ENCODE measurements around the gene DAO. TPM values are rescaled to one million over a fixed set of nuclear protein-coding genes. Genes with fewer than 3 reads are reported as not detected.

DAO gene
- total RNA-seq, 2 donors from 2014 or later = not detected

DNA sequence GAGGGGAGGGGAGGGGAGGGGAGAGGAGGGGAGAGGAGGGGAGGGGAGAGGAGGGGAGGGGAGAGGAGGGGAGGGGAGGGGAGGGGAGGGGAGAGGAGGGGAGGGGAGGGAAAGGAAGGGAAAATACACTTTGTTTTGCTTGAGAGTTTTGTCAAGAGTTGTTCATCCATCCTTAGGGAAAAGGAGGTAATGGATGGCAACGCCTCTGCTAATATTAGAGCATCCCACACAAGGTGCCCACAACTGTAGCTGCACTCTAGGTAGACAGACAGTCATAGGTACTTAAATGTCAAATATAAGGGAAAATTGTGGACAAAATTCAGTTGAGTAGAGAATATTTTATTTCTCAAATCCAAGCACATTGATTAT lies 20.0 kb upstream of the DAO start:
- no peak overlapping the region for H3K9ac ChIP-seq (ENCODE audit: extremely low read depth, low read length, poor library complexity, severe bottlenecking)
- Mint-ChIP-seq H3K27ac (no peak overlapping the region), H3K4me3 (no peak overlapping the region), H3K9me3 (peaks cover 11% of the 10 kb centered on the region), H3K27me3 (ENCODE audit: insufficient read depth) (peaks cover 14% of the 10 kb centered on the region), H3K4me1 (peaks cover 28% of the 10 kb centered on the region), H3K36me3 (ENCODE audit: low read depth) (peaks cover 6% of the 10 kb centered on the region)
- no peak overlapping the region for H3K27ac ChIP-seq (ENCODE audit: low read depth, low read length)
- H3K36me3 ChIP-seq (ENCODE audit: control insufficient read depth, insufficient read depth, low read length) = peaks cover 4% of the 10 kb centered on the region
- peaks cover 4% of the 10 kb centered on the region for H3K9me3 ChIP-seq (ENCODE audit: control insufficient read depth, low read length)
- no peak overlapping the region for H3K4me3 ChIP-seq (ENCODE audit: low read length)
- H3K27me3 ChIP-seq (ENCODE audit: control insufficient read depth, insufficient read depth, low read length, poor library complexity, severe bottlenecking) = no peaks in the 10 kb centered on the region
- peaks cover 4% of the 10 kb centered on the region for H3K4me1 ChIP-seq (ENCODE audit: control insufficient read depth, insufficient read depth, low read length)
- no peak for TF ChIP-seq CTCF (conservative IDR thresholded peaks at IDR 0.05)
- no peak for DNase-seq
- 100% methylated on average over 1 of the region's 1 CpG for whole genome bisulfite sequencing, 2 experiments (ENCODE audit: insufficient coverage in 1 of 2, insufficient read length in 1 of 2)

GRCh38 chr12:108860443-108860842 lies 19.4 kb upstream of the DAO start:
- Histone ChIP-seq H3K9me3 (ENCODE audit: control insufficient read depth, low read length) (no peaks in the 10 kb centered on the region), H3K27ac (ENCODE audit: low read depth, low read length) (no peak overlapping the region), H3K27me3 (ENCODE audit: control insufficient read depth, insufficient read depth, low read length, poor library complexity, severe bottlenecking) (no peaks in the 10 kb centered on the region), H3K4me1 (ENCODE audit: control insufficient read depth, insufficient read depth, low read length) (peaks cover 4% of the 10 kb centered on the region), H3K4me3 (ENCODE audit: low read length) (no peak overlapping the region), H3K9ac (ENCODE audit: extremely low read depth, low read length, poor library complexity, severe bottlenecking) (no peak overlapping the region), H3K36me3 (ENCODE audit: control insufficient read depth, insufficient read depth, low read length) (no peaks in the 10 kb centered on the region)
- WGBS, 2 experiments (ENCODE audit: insufficient coverage in 1 of 2, insufficient read length in 1 of 2) = 60 to 64% methylated on average over 6 of the region's 6 CpGs
- TF ChIP-seq CTCF (conservative IDR thresholded peaks at IDR 0.05) = no peak
- Mint-ChIP-seq H3K4me3 (no peak overlapping the region), H3K27me3 (ENCODE audit: insufficient read depth) (peaks cover 14% of the 10 kb centered on the region), H3K9me3 (peaks cover 6% of the 10 kb centered on the region), H3K27ac (no peak overlapping the region), H3K4me1 (peaks cover 27% of the 10 kb centered on the region), H3K36me3 (ENCODE audit: low read depth) (peaks cover 1% of the 10 kb centered on the region)
- no peak for DNase-seq

- H3K27ac ChIP-seq (ENCODE audit: low read depth, low read length) = no peak overlapping the region
- Mint-ChIP-seq H3K9me3 (peaks cover 5% of the 10 kb centered on the region), H3K36me3 (ENCODE audit: low read depth) (no peaks in the 10 kb centered on the region), H3K4me3 (no peak overlapping the region), H3K4me1 (peaks cover 12% of the 10 kb centered on the region), H3K27ac (no peak overlapping the region), H3K27me3 (ENCODE audit: insufficient read depth) (peaks cover 14% of the 10 kb centered on the region)
- no peaks in the 10 kb centered on the region for H3K36me3 ChIP-seq (ENCODE audit: control insufficient read depth, insufficient read depth, low read length)
- no peaks in the 10 kb centered on the region for H3K27me3 ChIP-seq (ENCODE audit: control insufficient read depth, insufficient read depth, low read length, poor library complexity, severe bottlenecking)
- H3K9ac ChIP-seq (ENCODE audit: extremely low read depth, low read length, poor library complexity, severe bottlenecking) = no peak overlapping the region
- no peak for DNase-seq
- 89% methylated on average over 6 of the region's 6 CpGs; no CpG with 5 or more reads in 1 of the 2 experiments for WGBS, 2 experiments (ENCODE audit: insufficient coverage in 1 of 2, insufficient read length in 1 of 2)
- no peaks in the 10 kb centered on the region for H3K4me1 ChIP-seq (ENCODE audit: control insufficient read depth, insufficient read depth, low read length)
- no peaks in the 10 kb centered on the region for H3K9me3 ChIP-seq (ENCODE audit: control insufficient read depth, low read length)
- no peak overlapping the region for H3K4me3 ChIP-seq (ENCODE audit: low read length)
- no peak for TF ChIP-seq CTCF (conservative IDR thresholded peaks at IDR 0.05)
Measured at GRCh38 chr12:108861878-108862587, 17.9 kb upstream of the DAO start.
